ENCODE results near the gene ALDOA. TPM values are rescaled to one million over a fixed set of nuclear protein-coding genes. Genes with fewer than 3 reads are reported as not detected.

The ALDOA gene
- total and polyA plus RNA-seq, 9 of the 15 experiments (the other 6 are each of a cell fraction or from before 2014, with no cell fraction given), result 311 to 2,224 (median 1,293) TPM

DNA sequence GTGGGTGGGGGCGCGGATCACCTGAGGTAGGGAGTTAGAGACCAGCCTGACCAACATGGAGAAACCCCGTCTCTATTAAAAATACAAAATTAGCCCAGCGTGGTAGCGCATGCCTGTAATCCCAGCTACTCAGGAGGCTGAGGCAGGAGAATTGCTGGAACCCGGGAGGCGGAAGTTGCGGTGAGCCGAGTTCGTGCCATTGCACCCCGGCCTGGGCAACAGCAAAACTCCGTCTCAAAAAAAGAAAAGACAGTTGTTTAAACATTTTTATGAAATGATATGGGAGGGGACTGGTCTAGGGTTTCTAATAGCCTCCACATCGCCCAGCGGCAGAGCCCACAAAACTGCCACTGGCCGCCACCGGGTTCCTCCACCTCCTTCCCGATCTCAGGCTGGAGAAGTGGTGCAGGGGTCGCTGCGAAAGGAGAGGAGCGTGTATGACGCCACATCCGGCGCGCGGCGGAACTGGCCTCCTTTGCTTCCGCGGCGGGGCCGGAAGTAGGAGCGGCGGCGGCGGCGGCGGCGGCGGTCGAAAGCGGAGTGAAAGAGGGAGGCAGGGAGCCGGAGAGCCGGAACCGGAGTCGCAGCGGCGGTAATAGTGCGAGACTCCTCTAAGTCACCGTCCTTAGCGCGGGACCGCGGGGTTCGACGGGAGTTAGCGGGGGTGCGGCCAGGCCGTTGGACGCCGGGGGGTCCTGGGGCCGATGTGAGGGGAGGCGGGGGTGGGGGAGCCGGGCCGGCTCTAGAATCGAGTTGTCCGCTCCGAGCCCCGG is 10.1 kb downstream of the ALDOA start, which contains the start of gene PPP4C (continued):
- 0 out of 2 replicates have a peak, but pooled peaks have one; percentile 90 for TF ChIP-seq ZC3H4 (CRISPR knock-in tag; IDR thresholded peaks at IDR 0.05; ENCODE audit: borderline replicate concordance)
- TF ChIP-seq ZNF253 (CRISPR knock-in tag; conservative IDR thresholded peaks at IDR 0.05), result no peak
- TF ChIP-seq, protein P1, sequence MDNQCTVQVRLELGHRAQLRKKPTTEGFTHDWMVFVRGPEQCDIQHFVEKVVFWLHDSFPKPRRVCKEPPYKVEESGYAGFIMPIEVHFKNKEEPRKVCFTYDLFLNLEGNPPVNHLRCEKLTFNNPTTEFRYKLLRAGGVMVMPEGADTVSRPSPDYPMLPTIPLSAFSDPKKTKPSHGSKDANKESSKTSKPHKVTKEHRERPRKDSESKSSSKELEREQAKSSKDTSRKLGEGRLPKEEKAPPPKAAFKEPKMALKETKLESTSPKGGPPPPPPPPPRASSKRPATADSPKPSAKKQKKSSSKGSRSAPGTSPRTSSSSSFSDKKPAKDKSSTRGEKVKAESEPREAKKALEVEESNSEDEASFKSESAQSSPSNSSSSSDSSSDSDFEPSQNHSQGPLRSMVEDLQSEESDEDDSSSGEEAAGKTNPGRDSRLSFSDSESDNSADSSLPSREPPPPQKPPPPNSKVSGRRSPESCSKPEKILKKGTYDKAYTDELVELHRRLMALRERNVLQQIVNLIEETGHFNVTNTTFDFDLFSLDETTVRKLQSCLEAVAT (IDR thresholded peaks at IDR 0.05), result peak in 1 of 2 experiments; percentile 24; a peak in 2 of 4 replicates
- peak; percentile 48; the same call in 1 of the 2 replicates for TF ChIP-seq SMAD4 (CRISPR knock-in tag; conservative IDR thresholded peaks at IDR 0.05)
- TF ChIP-seq, protein P2, sequence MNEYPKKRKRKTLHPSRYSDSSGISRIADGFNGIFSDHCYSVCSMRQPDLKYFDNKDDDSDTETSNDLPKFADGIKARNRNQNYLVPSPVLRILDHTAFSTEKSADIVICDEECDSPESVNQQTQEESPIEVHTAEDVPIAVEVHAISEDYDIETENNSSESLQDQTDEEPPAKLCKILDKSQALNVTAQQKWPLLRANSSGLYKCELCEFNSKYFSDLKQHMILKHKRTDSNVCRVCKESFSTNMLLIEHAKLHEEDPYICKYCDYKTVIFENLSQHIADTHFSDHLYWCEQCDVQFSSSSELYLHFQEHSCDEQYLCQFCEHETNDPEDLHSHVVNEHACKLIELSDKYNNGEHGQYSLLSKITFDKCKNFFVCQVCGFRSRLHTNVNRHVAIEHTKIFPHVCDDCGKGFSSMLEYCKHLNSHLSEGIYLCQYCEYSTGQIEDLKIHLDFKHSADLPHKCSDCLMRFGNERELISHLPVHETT (CRISPR knock-in tag; conservative IDR thresholded peaks at IDR 0.05 in 1 of 2, IDR thresholded peaks at IDR 0.05 in 1 of 2), result peak in 1 of 2 experiments; percentile 88; a peak in 2 of 4 replicates
- peak; percentile 80; the same call in 1 of the 2 replicates for TF ChIP-seq CBX1 (IDR thresholded peaks at IDR 0.05; ENCODE audit: low read depth)
- peak in 1 of 2 experiments; percentile 44; a peak in 1 of 4 replicates for TF ChIP-seq TEAD1 (CRISPR knock-in tag; IDR thresholded peaks at IDR 0.05)
- peak; percentile 87 for TF ChIP-seq ETV1 (tag; conservative IDR thresholded peaks at IDR 0.05; ENCODE audit: low read depth)
- TF ChIP-seq, protein P3, sequence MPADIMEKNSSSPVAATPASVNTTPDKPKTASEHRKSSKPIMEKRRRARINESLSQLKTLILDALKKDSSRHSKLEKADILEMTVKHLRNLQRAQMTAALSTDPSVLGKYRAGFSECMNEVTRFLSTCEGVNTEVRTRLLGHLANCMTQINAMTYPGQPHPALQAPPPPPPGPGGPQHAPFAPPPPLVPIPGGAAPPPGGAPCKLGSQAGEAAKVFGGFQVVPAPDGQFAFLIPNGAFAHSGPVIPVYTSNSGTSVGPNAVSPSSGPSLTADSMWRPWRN (IDR thresholded peaks at IDR 0.05; ENCODE audit: low read depth), result 0 out of 2 replicates have a peak, but pooled peaks have one; percentile 31
- TF ChIP-seq, protein P4, sequence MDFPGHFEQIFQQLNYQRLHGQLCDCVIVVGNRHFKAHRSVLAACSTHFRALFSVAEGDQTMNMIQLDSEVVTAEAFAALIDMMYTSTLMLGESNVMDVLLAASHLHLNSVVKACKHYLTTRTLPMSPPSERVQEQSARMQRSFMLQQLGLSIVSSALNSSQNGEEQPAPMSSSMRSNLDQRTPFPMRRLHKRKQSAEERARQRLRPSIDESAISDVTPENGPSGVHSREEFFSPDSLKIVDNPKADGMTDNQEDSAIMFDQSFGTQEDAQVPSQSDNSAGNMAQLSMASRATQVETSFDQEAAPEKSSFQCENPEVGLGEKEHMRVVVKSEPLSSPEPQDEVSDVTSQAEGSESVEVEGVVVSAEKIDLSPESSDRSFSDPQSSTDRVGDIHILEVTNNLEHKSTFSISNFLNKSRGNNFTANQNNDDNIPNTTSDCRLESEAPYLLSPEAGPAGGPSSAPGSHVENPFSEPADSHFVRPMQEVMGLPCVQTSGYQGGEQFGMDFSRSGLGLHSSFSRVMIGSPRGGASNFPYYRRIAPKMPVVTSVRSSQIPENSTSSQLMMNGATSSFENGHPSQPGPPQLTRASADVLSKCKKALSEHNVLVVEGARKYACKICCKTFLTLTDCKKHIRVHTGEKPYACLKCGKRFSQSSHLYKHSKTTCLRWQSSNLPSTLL (IDR thresholded peaks at IDR 0.05), result no peak
- TF ChIP-seq, protein P5, sequence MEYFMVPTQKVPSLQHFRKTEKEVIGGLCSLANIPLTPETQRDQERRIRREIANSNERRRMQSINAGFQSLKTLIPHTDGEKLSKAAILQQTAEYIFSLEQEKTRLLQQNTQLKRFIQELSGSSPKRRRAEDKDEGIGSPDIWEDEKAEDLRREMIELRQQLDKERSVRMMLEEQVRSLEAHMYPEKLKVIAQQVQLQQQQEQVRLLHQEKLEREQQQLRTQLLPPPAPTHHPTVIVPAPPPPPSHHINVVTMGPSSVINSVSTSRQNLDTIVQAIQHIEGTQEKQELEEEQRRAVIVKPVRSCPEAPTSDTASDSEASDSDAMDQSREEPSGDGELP (CRISPR knock-in tag; IDR thresholded peaks at IDR 0.05; ENCODE audit: borderline replicate concordance), result peak; percentile 52
- TF ChIP-seq NFRKB (IDR thresholded peaks at IDR 0.05; ENCODE audit: low read depth), result 0 out of 2 replicates have a peak, but pooled peaks have one; percentile 57
- no peak for TF ChIP-seq ZNF408 (CRISPR knock-in tag; IDR thresholded peaks at IDR 0.05; ENCODE audit: low read depth)
- TF ChIP-seq CAMTA2 (CRISPR knock-in tag; conservative IDR thresholded peaks at IDR 0.05), result no peak
- 0 out of 4 replicates have a peak, but pooled peaks of 1 of the 2 experiments have one; percentile 46 for TF ChIP-seq CSDE1 (IDR thresholded peaks at IDR 0.05)
- TF ChIP-seq ZNF134 (CRISPR knock-in tag; conservative IDR thresholded peaks at IDR 0.05), result no peak
- peak in 1 of 2 experiments; percentile 89; a peak in 2 of 4 replicates for TF ChIP-seq ETV6 (IDR thresholded peaks at IDR 0.05; ENCODE audit: borderline replicate concordance in 1 of 2, low read depth in 2 of 2, low read length in 1 of 2)
- no peak for TF ChIP-seq ETV6 (CRISPR knock-in tag; IDR thresholded peaks at IDR 0.05; ENCODE audit: borderline replicate concordance)
- TF ChIP-seq HNRNPLL (IDR thresholded peaks at IDR 0.05; ENCODE audit: low read depth, low read length, poor library complexity, severe bottlenecking), result peak; percentile 86
- no peak for TF ChIP-seq FOXJ2 (tag; IDR thresholded peaks at IDR 0.05)
- peak; percentile 98 for TF ChIP-seq POLR2A (conservative IDR thresholded peaks at IDR 0.05)

Data from K562 (cell line).